ENCODE data around the gene RNF225.
A peak's percentile ranks its signal among the peaks of the same experiment; 100 is the strongest.

Gene RNF225

GRCh38 chr19:58353717-58354477 lies 41.6 kb upstream of the RNF225 start:
- H3K4me3 ChIP-seq (ENCODE audit: low read length) = no peak overlapping the region
- H3K27me3 ChIP-seq (ENCODE audit: insufficient read depth, low read length) = no peaks in the 10 kb centered on the region
- H3K27ac ChIP-seq (ENCODE audit: low read length) = no peak overlapping the region
- H3K9me3 ChIP-seq (ENCODE audit: insufficient read depth, low read depth, low read length) = no peaks in the 10 kb centered on the region
- no peaks in the 10 kb centered on the region for H3K36me3 ChIP-seq (ENCODE audit: insufficient read depth, low read depth, low read length)
- no peak overlapping the region for H3K9ac ChIP-seq (ENCODE audit: low read depth, low read length)
- no peaks in the 10 kb centered on the region for H3K4me1 ChIP-seq (ENCODE audit: insufficient read depth, low read length)

DNA sequence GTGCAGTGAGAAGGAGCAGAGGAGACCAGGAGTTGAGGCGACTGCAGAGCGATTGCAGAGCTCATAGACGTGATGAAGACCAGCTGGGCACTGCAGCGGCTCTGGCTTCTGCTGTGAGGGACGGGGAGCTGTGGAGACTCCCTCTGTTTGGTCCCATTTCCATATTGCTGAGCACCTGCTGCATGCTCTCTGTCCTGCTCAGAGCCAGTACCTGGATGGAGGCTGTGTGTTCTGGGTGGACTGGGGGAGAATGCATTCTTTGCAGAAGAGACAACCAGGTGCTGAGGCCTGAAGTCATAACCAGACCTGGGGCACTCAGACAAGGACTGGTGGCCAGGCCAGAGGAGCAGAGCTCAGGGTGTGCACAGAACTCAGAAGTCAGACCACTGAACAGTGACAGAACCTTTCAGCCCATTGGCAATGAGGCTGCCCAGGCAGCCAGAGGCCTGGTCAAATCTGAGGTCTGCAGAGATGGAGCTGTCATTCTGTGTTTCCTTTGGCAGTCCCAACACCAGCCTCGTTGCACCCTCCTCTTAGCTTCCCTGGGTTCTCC lies 40.9 kb upstream of the RNF225 start:
- no peaks in the 10 kb centered on the region for H3K36me3 ChIP-seq (ENCODE audit: insufficient read depth, low read depth, low read length)
- H3K9ac ChIP-seq (ENCODE audit: low read depth, low read length) = no peak overlapping the region
- no peak overlapping the region for H3K4me3 ChIP-seq (ENCODE audit: low read length)
- no peaks in the 10 kb centered on the region for H3K27me3 ChIP-seq (ENCODE audit: insufficient read depth, low read length)
- no peaks in the 10 kb centered on the region for H3K9me3 ChIP-seq (ENCODE audit: insufficient read depth, low read depth, low read length)
- no peak overlapping the region for H3K27ac ChIP-seq (ENCODE audit: low read length)
- H3K4me1 ChIP-seq (ENCODE audit: insufficient read depth, low read length) = no peaks in the 10 kb centered on the region

- H3K27ac ChIP-seq (ENCODE audit: low read length) = no peak overlapping the region
- H3K4me1 ChIP-seq (ENCODE audit: insufficient read depth, low read length) = no peaks in the 10 kb centered on the region
- H3K4me3 ChIP-seq (ENCODE audit: low read length) = no peak overlapping the region
- H3K9ac ChIP-seq (ENCODE audit: low read depth, low read length) = no peak overlapping the region
- H3K9me3 ChIP-seq (ENCODE audit: insufficient read depth, low read depth, low read length) = no peaks in the 10 kb centered on the region
- no peaks in the 10 kb centered on the region for H3K27me3 ChIP-seq (ENCODE audit: insufficient read depth, low read length)
- H3K36me3 ChIP-seq (ENCODE audit: insufficient read depth, low read depth, low read length) = no peaks in the 10 kb centered on the region
Measured at GRCh38 chr19:58355215-58355796, 40.1 kb upstream of the RNF225 start.

- Histone ChIP-seq H3K4me1 (ENCODE audit: insufficient read depth, low read length) (no peaks in the 10 kb centered on the region), H3K27me3 (ENCODE audit: insufficient read depth, low read length) (no peaks in the 10 kb centered on the region), H3K4me3 (ENCODE audit: low read length) (no peak overlapping the region), H3K9ac (ENCODE audit: low read depth, low read length) (no peak overlapping the region), H3K36me3 (ENCODE audit: insufficient read depth, low read depth, low read length) (no peaks in the 10 kb centered on the region), H3K27ac (ENCODE audit: low read length) (no peak overlapping the region), H3K9me3 (ENCODE audit: insufficient read depth, low read depth, low read length) (no peaks in the 10 kb centered on the region)
Measured at GRCh38 chr19:58355908-58356765, 39.3 kb upstream of the RNF225 start.

- Histone ChIP-seq H3K9ac (ENCODE audit: low read depth, low read length) (no peak overlapping the region), H3K4me3 (ENCODE audit: low read length) (no peak overlapping the region), H3K4me1 (ENCODE audit: insufficient read depth, low read length) (no peaks in the 10 kb centered on the region), H3K9me3 (ENCODE audit: insufficient read depth, low read depth, low read length) (no peaks in the 10 kb centered on the region), H3K27me3 (ENCODE audit: insufficient read depth, low read length) (no peaks in the 10 kb centered on the region), H3K27ac (ENCODE audit: low read length) (no peak overlapping the region), H3K36me3 (ENCODE audit: insufficient read depth, low read depth, low read length) (no peaks in the 10 kb centered on the region)
Measured at GRCh38 chr19:58356766-58357480, 38.5 kb upstream of the RNF225 start.

DNA sequence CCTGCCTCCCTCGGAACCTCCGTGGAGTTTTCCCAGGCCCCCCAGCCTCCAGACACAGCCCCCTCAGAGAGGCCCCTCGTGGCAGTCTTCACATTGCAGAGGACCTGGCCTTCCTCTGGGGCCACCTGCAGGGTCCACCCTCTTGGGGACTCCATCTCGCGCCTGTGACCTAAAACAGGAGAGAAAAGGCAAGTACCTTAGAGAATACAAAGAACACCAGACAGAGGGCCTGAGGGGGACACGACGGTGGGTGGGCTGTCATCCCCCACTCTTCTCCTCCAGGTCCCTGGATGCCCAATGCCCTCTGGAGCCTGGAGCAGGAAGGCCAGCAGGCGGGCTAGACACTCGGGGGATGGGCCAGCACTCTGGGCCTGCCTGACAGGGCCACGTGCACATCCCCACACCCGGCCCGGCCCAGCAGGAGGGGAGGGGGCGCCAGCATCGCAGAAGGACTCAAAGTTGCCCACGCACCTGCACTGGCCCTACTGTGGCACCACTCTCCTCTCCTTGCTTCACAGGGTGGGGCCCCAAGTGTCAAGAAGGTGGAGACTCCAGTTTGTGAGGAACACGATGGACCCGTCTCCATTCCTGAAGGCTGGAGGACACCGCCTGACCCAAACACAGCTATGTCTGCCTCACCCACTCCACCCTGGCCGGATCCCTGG lies 37.8 kb upstream of the RNF225 start:
- Histone ChIP-seq H3K27me3 (ENCODE audit: insufficient read depth, low read length) (no peaks in the 10 kb centered on the region), H3K9me3 (ENCODE audit: insufficient read depth, low read depth, low read length) (no peaks in the 10 kb centered on the region), H3K4me1 (ENCODE audit: insufficient read depth, low read length) (no peaks in the 10 kb centered on the region), H3K36me3 (ENCODE audit: insufficient read depth, low read depth, low read length) (no peaks in the 10 kb centered on the region), H3K27ac (ENCODE audit: low read length) (no peak overlapping the region), H3K9ac (ENCODE audit: low read depth, low read length) (no peak overlapping the region), H3K4me3 (ENCODE audit: low read length) (no peak overlapping the region)

DNA sequence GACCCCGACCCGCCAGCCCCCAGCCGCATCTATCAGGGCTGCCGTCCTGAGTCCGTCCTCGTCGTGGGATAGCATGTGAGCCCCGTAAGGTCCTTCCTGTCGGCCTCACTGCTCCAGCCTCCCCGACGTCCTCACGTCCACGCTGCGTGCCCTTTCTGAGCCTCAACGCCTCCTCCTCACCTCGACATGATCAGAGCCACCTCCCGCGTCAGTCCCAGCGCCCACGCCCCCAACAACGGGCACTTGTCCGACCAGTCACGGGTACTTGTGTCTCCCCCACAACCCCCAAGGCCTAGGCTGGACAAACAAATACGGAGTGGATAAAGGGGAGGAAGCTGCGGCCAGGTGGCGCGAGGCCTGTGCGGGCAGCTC lies 33.6 kb upstream of the RNF225 start:
- Histone ChIP-seq H3K27me3 (ENCODE audit: insufficient read depth, low read length) (no peaks in the 10 kb centered on the region), H3K9ac (ENCODE audit: low read depth, low read length) (peak overlapping the region; percentile 92), H3K36me3 (ENCODE audit: insufficient read depth, low read depth, low read length) (no peaks in the 10 kb centered on the region), H3K4me3 (ENCODE audit: low read length) (peak overlapping the region; percentile 75), H3K4me1 (ENCODE audit: insufficient read depth, low read length) (no peaks in the 10 kb centered on the region), H3K27ac (ENCODE audit: low read length) (peak overlapping the region; percentile 80), H3K9me3 (ENCODE audit: insufficient read depth, low read depth, low read length) (no peaks in the 10 kb centered on the region)

- Histone ChIP-seq H3K9me3 (ENCODE audit: insufficient read depth, low read depth, low read length) (no peaks in the 10 kb centered on the region), H3K27me3 (ENCODE audit: insufficient read depth, low read length) (no peaks in the 10 kb centered on the region), H3K4me1 (ENCODE audit: insufficient read depth, low read length) (no peaks in the 10 kb centered on the region), H3K4me3 (ENCODE audit: low read length) (peak within 1 kb of the TSS; percentile 75), H3K36me3 (ENCODE audit: insufficient read depth, low read depth, low read length) (no peaks in the 10 kb centered on the region), H3K27ac (ENCODE audit: low read length) (peak within 1 kb of the TSS; percentile 80), H3K9ac (ENCODE audit: low read depth, low read length) (peak within 1 kb of the TSS; percentile 92)
Measured at GRCh38 chr19:58362272-58362994, 33.0 kb upstream of the RNF225 start, which contains the start of gene ZNF497. ZNF497 (minus strand) TSS chr19:58362751; CDS start chr19:58357635, 5,116 bp downstream.

DNA sequence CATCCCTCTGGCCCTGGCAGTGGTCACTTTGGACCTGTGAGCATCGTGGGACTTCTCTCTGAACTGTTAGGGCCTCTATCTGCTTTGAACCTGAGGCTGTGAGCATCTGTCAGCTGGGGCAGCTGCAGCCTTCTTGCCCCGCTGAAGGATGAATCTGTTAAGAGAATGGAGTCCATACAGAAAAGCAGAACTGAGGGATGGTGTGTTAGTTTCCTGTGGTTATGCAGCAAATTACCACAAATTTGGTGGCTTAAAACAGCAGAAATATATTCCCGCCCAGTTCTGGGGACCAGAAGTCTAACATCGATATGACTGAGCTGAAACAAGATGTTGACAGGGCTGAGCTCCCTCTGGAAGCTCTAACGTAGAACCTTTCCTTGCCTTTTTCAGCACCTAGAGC lies 31.3 kb upstream of the RNF225 start:
- Histone ChIP-seq H3K9ac (ENCODE audit: low read depth, low read length) (no peak overlapping the region), H3K4me1 (ENCODE audit: insufficient read depth, low read length) (no peaks in the 10 kb centered on the region), H3K36me3 (ENCODE audit: insufficient read depth, low read depth, low read length) (no peaks in the 10 kb centered on the region), H3K4me3 (ENCODE audit: low read length) (no peak overlapping the region), H3K9me3 (ENCODE audit: insufficient read depth, low read depth, low read length) (no peaks in the 10 kb centered on the region), H3K27ac (ENCODE audit: low read length) (no peak overlapping the region), H3K27me3 (ENCODE audit: insufficient read depth, low read length) (no peaks in the 10 kb centered on the region)

DNA sequence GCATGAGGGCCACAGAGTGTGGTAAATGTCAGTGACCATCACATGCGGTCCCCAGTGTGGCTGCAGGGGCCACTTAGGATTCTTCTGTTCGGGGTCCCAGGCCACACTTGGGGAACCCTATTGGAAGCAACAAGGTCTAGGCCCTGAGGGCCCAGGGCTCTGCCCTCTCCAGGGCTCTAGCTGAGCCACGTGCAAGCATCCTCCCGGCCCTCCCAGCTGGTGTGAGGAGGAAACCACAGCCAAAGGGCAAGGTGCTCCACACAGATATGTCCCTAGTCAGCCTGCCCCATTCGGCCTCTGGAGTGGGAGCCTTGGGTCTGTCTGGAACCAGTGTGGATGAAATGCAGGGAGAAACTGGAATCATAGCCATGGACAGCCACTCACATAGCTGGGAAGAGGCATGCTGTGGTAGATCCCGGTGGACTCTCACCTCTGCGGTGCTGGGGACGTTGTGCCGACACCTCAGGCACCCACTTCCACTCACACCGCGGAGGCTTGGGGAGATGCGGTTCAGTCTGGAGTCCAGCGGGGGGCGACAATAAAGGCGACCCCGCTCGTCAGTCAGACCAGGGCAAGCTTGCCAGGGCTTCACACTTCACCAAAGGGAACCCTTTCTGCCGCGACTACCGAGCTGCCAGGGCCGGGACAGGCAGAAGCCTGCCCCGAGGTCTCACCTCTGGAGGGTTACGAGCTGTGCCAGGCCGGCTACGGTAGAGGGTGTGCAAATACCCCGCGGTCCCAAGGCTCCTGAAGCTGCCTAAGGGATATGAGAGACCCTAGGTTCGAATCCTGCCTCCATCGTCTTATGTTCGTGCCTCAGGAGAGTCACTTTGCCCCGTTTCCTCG lies 28.6 kb upstream of the RNF225 start:
- Histone ChIP-seq H3K27me3 (ENCODE audit: insufficient read depth, low read length) (no peaks in the 10 kb centered on the region), H3K9me3 (ENCODE audit: insufficient read depth, low read depth, low read length) (no peaks in the 10 kb centered on the region), H3K36me3 (ENCODE audit: insufficient read depth, low read depth, low read length) (no peaks in the 10 kb centered on the region), H3K4me1 (ENCODE audit: insufficient read depth, low read length) (no peaks in the 10 kb centered on the region), H3K9ac (ENCODE audit: low read depth, low read length) (no peak overlapping the region), H3K4me3 (ENCODE audit: low read length) (no peak overlapping the region), H3K27ac (ENCODE audit: low read length) (no peak overlapping the region)
